Omental fat pad (tissue), 4 donors: ENCODE results near the gene SH3RF1. TPM values are rescaled to one million over a fixed set of nuclear protein-coding genes. Genes with fewer than 3 reads are reported as not detected.
A peak's percentile ranks its signal among the peaks of the same experiment; 100 is the strongest.

ENCODE experiments used
- ATAC-seq: fragments of 150-250 bp; one replicate; pipeline ENCODE4 v1.9.1; 2016; ENCODE audit warnings: mild to moderate bottlenecking, moderate library complexity; ENCODE audit not compliant: low FRiP score
- DNase-seq: peaks from one replicate; pipeline ENCODE4 v3.0.0-alpha.2; 2019; ENCODE audit warnings: low spot score
- CTCF ChIP-seq, 3 donors: fragments of 450-650 bp; IDR thresholded peaks; one replicate each; pipeline ENCODE4 v1.5.1; 2016 to 2017; ENCODE audit warnings: antibody characterized with exemption in 3 of 3, mild to moderate bottlenecking in 3 of 3, moderate library complexity in 2 of 3
- total RNA-seq, 4 donors: library from RNA; depleted of rRNA; stranded (reverse); fragments of >200 nt; gene quantifications; one replicate each; pipeline ENCODE4 v1.1.0, GENCODE V29; 2016

Gene SH3RF1
- total RNA-seq, 4 donors from 2014 or later: 15.9 to 28.5 (median 23.5) TPM

GRCh38 chr4:169066934-169067333, 203.8 kb downstream of the SH3RF1 start:
- DNase-seq (no peak), ATAC-seq (no peak)
- no peak for TF ChIP-seq CTCF (IDR thresholded peaks at IDR 0.05)

GRCh38 chr4:169064296-169064695, 206.5 kb downstream of the SH3RF1 start:
- no peak for TF ChIP-seq CTCF (IDR thresholded peaks at IDR 0.05)
- no peak for DNase-seq
- ATAC-seq: no peak

GRCh38 chr4:169063441-169063840, 207.3 kb downstream of the SH3RF1 start:
- no peak for TF ChIP-seq CTCF (IDR thresholded peaks at IDR 0.05)
- ATAC-seq (no peak), DNase-seq (no peak)

- no peak for TF ChIP-seq CTCF (IDR thresholded peaks at IDR 0.05)
- peak; percentile 52 for ATAC-seq
- no peak for DNase-seq
Observed at GRCh38 chr4:169062897-169063244, 207.9 kb downstream of the SH3RF1 start.

- DNase-seq (no peak), ATAC-seq (no peak)
- no peak for TF ChIP-seq CTCF (IDR thresholded peaks at IDR 0.05)
Observed at GRCh38 chr4:169061386-169061785, 209.4 kb downstream of the SH3RF1 start.

GRCh38 chr4:169060391-169061091, 210.2 kb downstream of the SH3RF1 start:
- TF ChIP-seq CTCF (IDR thresholded peaks at IDR 0.05): no peak
- DNase-seq (no peak), ATAC-seq (no peak)
